ENCODE data around the gene CXCL10.
A peak's percentile ranks its signal among the peaks of the same experiment; 100 is the strongest.
"Not testable (repeated sequence)": the region's sequence is repeated elsewhere in the genome, so short reads cannot be mapped to it uniquely, and the experiment has no call there.

Gene CXCL10
- 0 to 7.3 (median 1.3) reads per million in 9 experiments for total RNA-seq

- ATAC-seq (replicated peaks) = no peak
- H3K27ac Mint-ChIP-seq = no peak within 1 kb of the TSS
- H3K9me3 Mint-ChIP-seq = no peaks in the 10 kb centered on the region
- DNase-seq = no peak
- no peaks in the 10 kb centered on the region for H3K36me3 Mint-ChIP-seq (ENCODE audit: insufficient read depth)
- no peak within 1 kb of the TSS for H3K4me3 Mint-ChIP-seq
- H3K4me1 Mint-ChIP-seq (ENCODE audit: low read depth in 2 of 2) = peaks cover 0 to 3% of the 10 kb centered on the region in 2 donors
- peaks cover 13 to 14% of the 10 kb centered on the region in 2 donors for H3K27me3 Mint-ChIP-seq
These were observed at the start of gene CXCL10 for GRCh38 chr4:76023389-76023788. Gene CXCL10 (minus strand): TSS chr4:76023497. CDS start chr4:76023431, 66 bp downstream.

DNA sequence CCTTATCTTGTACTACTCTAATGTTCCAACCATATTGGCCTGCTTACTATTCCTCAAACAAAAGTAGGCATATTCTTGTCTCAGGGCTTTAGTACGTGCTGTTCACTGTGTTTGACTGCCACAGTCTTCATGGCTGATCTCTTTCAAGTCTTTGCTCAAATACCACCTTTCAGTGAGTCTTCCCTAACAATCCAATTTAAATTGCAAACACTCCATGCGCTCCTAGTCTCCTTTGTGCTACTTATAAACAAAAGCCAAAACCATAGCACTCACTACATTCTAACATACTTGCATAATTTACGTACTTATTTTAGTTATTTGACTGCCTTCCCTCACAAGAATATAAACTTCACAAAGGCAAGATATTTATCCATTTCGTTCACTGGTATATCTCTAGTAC lies 49.5 kb upstream of the CXCL10 start:
- DNase-seq (no peak), ATAC-seq (replicated peaks) (no peak)
- H3K4me3 Mint-ChIP-seq = no peak overlapping the region
- no peaks in the 10 kb centered on the region for H3K9me3 Mint-ChIP-seq
- H3K4me1 Mint-ChIP-seq (ENCODE audit: low read depth in 2 of 2) = no peaks in the 10 kb centered on the region
- no peaks in the 10 kb centered on the region for H3K27me3 Mint-ChIP-seq
- no peak overlapping the region for H3K27ac Mint-ChIP-seq
- no peaks in the 10 kb centered on the region for H3K36me3 Mint-ChIP-seq (ENCODE audit: insufficient read depth)

DNA sequence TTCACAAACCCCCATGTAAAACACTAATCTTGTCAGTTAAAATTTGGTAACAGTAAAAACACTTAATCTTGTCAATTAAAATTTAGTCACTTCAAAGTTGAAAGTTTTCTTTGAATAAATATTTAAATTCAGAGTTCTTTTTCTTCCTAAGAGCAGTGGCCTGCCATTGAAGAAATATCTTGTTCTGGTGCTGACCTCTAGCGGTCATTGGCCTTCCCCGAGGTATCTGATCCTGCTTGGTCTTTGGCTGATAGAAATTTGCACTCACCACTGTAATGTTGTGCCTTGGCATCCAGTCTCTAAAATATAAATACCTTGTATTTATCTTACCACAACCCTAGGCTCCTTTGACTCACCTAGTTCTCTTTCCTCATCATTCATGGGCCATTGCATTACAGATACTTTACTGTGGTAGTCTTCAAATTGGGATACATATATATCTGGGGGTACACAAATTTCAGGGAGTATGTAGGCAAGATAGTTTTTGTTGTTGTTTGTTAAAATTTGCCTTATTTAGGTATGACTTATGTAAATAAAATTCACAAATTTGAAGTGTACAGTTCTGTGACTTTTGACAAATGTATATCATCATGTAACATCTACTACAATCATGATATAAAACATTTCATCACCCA lies 44.5 kb upstream of the CXCL10 start:
- Mint-ChIP-seq H3K4me3 (no peak overlapping the region), H3K27me3 (no peaks in the 10 kb centered on the region)

GRCh38 chr4:76066546-76066945 lies 43.2 kb upstream of the CXCL10 start:
- H3K4me1 Mint-ChIP-seq (ENCODE audit: low read depth in 2 of 2) = no peaks in the 10 kb centered on the region
- no peak overlapping the region for H3K4me3 Mint-ChIP-seq
- peaks cover 3% of the 10 kb centered on the region for H3K36me3 Mint-ChIP-seq (ENCODE audit: insufficient read depth)

More for the DNA sequence above, 44.5 kb upstream of the CXCL10 start:
- peaks cover 3% of the 10 kb centered on the region for H3K36me3 Mint-ChIP-seq (ENCODE audit: insufficient read depth)
- DNase-seq = peak; percentile 60 to 67 (median 62)
- H3K4me1 Mint-ChIP-seq (ENCODE audit: low read depth in 2 of 2) = no peaks in the 10 kb centered on the region
- no peak overlapping the region for H3K27ac Mint-ChIP-seq
- ATAC-seq (replicated peaks) = peak; percentile 81
- no peaks in the 10 kb centered on the region for H3K9me3 Mint-ChIP-seq

GRCh38 chr4:76061982-76062381 lies 38.7 kb upstream of the CXCL10 start:
- H3K27ac Mint-ChIP-seq = no peak overlapping the region
- DNase-seq = no peak
- peaks cover 2% of the 10 kb centered on the region for H3K36me3 Mint-ChIP-seq (ENCODE audit: insufficient read depth)
- no peaks in the 10 kb centered on the region for H3K27me3 Mint-ChIP-seq
- H3K9me3 Mint-ChIP-seq = no peaks in the 10 kb centered on the region
- ATAC-seq (replicated peaks) = peak; percentile 35
- H3K4me1 Mint-ChIP-seq (ENCODE audit: low read depth in 2 of 2) = no peaks in the 10 kb centered on the region
- H3K4me3 Mint-ChIP-seq = no peak overlapping the region

More at GRCh38 chr4:76066546-76066945, 43.2 kb upstream of the CXCL10 start:
- Mint-ChIP-seq H3K9me3 (no peaks in the 10 kb centered on the region), H3K27me3 (no peaks in the 10 kb centered on the region), H3K27ac (no peak overlapping the region)
- no peak for ATAC-seq (replicated peaks)
- DNase-seq = no peak

DNA sequence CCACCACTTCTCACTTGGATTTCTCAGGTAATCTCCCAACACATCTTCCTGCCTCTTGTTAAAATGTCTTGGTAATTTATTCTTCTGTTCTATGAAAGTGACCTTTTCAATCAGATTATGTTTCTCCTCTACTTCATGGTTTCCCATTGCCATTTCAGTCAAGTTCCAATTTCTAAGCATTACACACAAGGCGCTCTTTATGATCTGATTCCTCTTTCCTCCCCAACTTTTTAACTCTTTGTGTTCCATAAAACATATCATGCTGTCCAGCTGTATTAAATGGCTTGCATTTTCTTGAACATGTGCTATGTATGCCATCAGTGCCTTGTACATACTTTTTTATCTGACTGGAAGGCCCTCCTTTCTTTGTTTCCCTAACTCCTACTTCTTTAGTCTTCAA lies 38.1 kb upstream of the CXCL10 start:
- ATAC-seq (replicated peaks) = no peak
- no peak overlapping the region for H3K4me3 Mint-ChIP-seq
- H3K27me3 Mint-ChIP-seq = peaks cover 0 to 2% of the 10 kb centered on the region in 2 donors
- no peaks in the 10 kb centered on the region for H3K4me1 Mint-ChIP-seq (ENCODE audit: low read depth in 2 of 2)
- H3K36me3 Mint-ChIP-seq (ENCODE audit: insufficient read depth) = no peaks in the 10 kb centered on the region
- no peak overlapping the region for H3K27ac Mint-ChIP-seq
- no peak for DNase-seq
- H3K9me3 Mint-ChIP-seq = no peaks in the 10 kb centered on the region

GRCh38 chr4:76060506-76060905 lies 37.2 kb upstream of the CXCL10 start:
- no peak for ATAC-seq (replicated peaks)
- Mint-ChIP-seq H3K4me1 (ENCODE audit: low read depth in 2 of 2) (no peaks in the 10 kb centered on the region), H3K36me3 (ENCODE audit: insufficient read depth) (no peaks in the 10 kb centered on the region), H3K4me3 (no peak overlapping the region), H3K9me3 (no peaks in the 10 kb centered on the region), H3K27ac (no peak overlapping the region), H3K27me3 (peaks cover under 1 to 7% of the 10 kb centered on the region in 2 donors)
- DNase-seq = no peak

- H3K9me3 Mint-ChIP-seq = no peaks in the 10 kb centered on the region
- no peaks in the 10 kb centered on the region for H3K4me1 Mint-ChIP-seq (ENCODE audit: low read depth in 2 of 2)
- DNase-seq (no peak), ATAC-seq (replicated peaks) (no peak)
- no peak overlapping the region for H3K27ac Mint-ChIP-seq
- H3K4me3 Mint-ChIP-seq = no peak overlapping the region
- no peaks in the 10 kb centered on the region for H3K36me3 Mint-ChIP-seq (ENCODE audit: insufficient read depth)
- peaks cover 7 to 8% of the 10 kb centered on the region in 2 donors for H3K27me3 Mint-ChIP-seq
These were observed 36.5 kb upstream of the CXCL10 start for GRCh38 chr4:76059750-76060149.

- H3K4me3 Mint-ChIP-seq = no peak overlapping the region
- no peaks in the 10 kb centered on the region for H3K9me3 Mint-ChIP-seq
- H3K27ac Mint-ChIP-seq = no peak overlapping the region
- peaks cover 7 to 9% of the 10 kb centered on the region in 2 donors for H3K27me3 Mint-ChIP-seq
- ATAC-seq (replicated peaks) (no peak), DNase-seq (no peak)
- H3K36me3 Mint-ChIP-seq (ENCODE audit: insufficient read depth) = no peaks in the 10 kb centered on the region
- no peaks in the 10 kb centered on the region for H3K4me1 Mint-ChIP-seq (ENCODE audit: low read depth in 2 of 2)
These were observed 35.7 kb upstream of the CXCL10 start for GRCh38 chr4:76058888-76059426.

GRCh38 chr4:76058302-76058701 lies 35.0 kb upstream of the CXCL10 start:
- Mint-ChIP-seq H3K4me3 (no peak overlapping the region), H3K36me3 (ENCODE audit: insufficient read depth) (no peaks in the 10 kb centered on the region), H3K4me1 (ENCODE audit: low read depth in 2 of 2) (no peaks in the 10 kb centered on the region), H3K27me3 (peaks cover 7 to 14% of the 10 kb centered on the region in 2 donors), H3K9me3 (no peaks in the 10 kb centered on the region), H3K27ac (no peak overlapping the region)
- DNase-seq (no peak), ATAC-seq (replicated peaks) (no peak)

DNA sequence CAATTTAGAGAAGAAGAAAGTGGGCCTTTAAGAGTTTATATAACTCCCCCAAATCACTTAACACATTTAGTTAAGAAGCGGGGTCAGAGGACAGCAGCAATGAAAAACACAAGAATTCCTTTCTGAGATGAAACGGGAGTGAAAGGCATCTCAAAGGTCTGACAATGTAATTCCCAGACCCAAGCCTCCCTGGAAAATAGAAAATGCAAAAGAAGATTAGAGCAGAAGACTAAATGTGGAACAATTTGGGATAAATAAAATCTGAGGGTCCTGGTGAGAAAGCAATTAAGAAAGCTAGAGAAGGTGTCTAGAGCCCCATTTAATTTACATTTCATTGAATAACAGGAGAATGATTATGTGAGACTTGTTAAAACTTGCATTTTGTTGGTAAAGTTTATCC lies 32.1 kb upstream of the CXCL10 start:
- no peak for ATAC-seq (replicated peaks)
- no peak for DNase-seq
- H3K4me1 Mint-ChIP-seq (ENCODE audit: low read depth in 2 of 2) = no peaks in the 10 kb centered on the region
- H3K27ac Mint-ChIP-seq = no peak overlapping the region
- no peak overlapping the region for H3K4me3 Mint-ChIP-seq
- no peaks in the 10 kb centered on the region for H3K9me3 Mint-ChIP-seq
- no peaks in the 10 kb centered on the region for H3K36me3 Mint-ChIP-seq (ENCODE audit: insufficient read depth)
- H3K27me3 Mint-ChIP-seq = peaks cover 7 to 14% of the 10 kb centered on the region in 2 donors

DNA sequence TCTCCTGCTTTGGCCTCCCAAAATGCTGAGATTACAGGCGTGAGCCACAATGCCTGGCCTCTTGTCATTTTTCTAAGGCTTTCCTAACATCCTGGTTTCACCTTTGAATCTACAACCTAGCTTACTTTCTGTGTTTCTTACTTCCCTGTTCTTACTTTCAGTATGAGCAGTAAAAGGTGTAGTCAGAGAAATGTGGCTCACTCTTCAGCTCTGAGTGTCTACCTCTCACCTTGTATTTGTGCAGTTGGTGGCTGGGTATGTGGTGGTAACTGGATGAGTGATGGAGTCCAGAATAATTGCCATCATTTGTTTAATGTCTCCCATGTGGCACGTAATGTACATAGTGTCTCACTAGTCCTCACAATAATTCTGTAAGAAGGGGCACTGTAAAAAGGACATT lies 31.7 kb upstream of the CXCL10 start:
- no peaks in the 10 kb centered on the region for H3K9me3 Mint-ChIP-seq
- no peak overlapping the region for H3K27ac Mint-ChIP-seq
- peaks cover 7 to 14% of the 10 kb centered on the region in 2 donors for H3K27me3 Mint-ChIP-seq
- no peak for DNase-seq
- no peaks in the 10 kb centered on the region for H3K36me3 Mint-ChIP-seq (ENCODE audit: insufficient read depth)
- H3K4me1 Mint-ChIP-seq (ENCODE audit: low read depth in 2 of 2) = no peaks in the 10 kb centered on the region
- no peak for ATAC-seq (replicated peaks)
- H3K4me3 Mint-ChIP-seq = no peak overlapping the region

DNA sequence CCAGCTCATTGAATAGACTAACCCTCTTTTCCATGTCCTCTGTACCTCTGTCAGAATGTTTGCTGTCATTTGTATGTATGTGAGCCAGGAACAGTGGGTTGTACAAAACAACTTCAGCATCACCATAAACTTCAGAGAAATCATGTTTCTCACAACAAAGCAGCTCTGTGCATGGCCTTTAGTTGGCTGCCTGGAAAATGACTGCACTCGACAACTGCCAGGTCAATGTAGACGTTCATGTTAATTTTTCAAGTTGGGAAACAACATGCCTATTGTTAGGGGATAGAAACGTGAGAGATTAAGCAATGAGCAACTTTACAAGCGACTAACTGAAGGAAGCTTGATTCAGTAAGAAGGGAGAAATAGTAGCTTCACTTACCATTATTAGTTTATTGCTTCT lies 30.4 kb upstream of the CXCL10 start:
- no peak for ATAC-seq (replicated peaks)
- Mint-ChIP-seq H3K36me3 (ENCODE audit: insufficient read depth) (no peaks in the 10 kb centered on the region), H3K27me3 (peaks cover 8 to 14% of the 10 kb centered on the region in 2 donors), H3K4me3 (no peak overlapping the region), H3K4me1 (ENCODE audit: low read depth in 2 of 2) (no peaks in the 10 kb centered on the region), H3K9me3 (no peaks in the 10 kb centered on the region), H3K27ac (no peak overlapping the region)
- DNase-seq = no peak

- not testable (repeated sequence) for H3K4me1 Mint-ChIP-seq (ENCODE audit: low read depth in 2 of 2); DNase-seq; H3K27ac Mint-ChIP-seq; H3K9me3 Mint-ChIP-seq; ATAC-seq (replicated peaks); H3K4me3 Mint-ChIP-seq; H3K36me3 Mint-ChIP-seq (ENCODE audit: insufficient read depth)
- peaks cover 14% of the 10 kb centered on the region in 2 donors for H3K27me3 Mint-ChIP-seq
These were observed 27.3 kb upstream of the CXCL10 start for GRCh38 chr4:76050560-76051050.
